IgD-negative memory B cell (primary cell): ENCODE measurements around the gene SMPD3. TPM values are rescaled to one million over a fixed set of nuclear protein-coding genes. Genes with fewer than 3 reads are reported as not detected.
A peak's percentile ranks its signal among the peaks of the same experiment; 100 is the strongest.

Experiments
- H3K27ac Mint-ChIP-seq, 3 donors: one replicate each; pipeline ENCODE4 v1.8.0; 2020 to 2022; ENCODE audit warnings: mild to moderate bottlenecking in 3 of 3, mixed read lengths in 3 of 3, moderate library complexity in 1 of 3
- H3K27me3 Mint-ChIP-seq: one replicate; pipeline ENCODE4 v1.8.0; 2021; ENCODE audit warnings: mixed read lengths
- H3K36me3 Mint-ChIP-seq: one replicate; pipeline ENCODE4 v1.8.0; 2020; ENCODE audit warnings: mild to moderate bottlenecking, mixed read lengths
- H3K4me1 Mint-ChIP-seq, 3 donors: one replicate each; pipeline ENCODE4 v1.8.0; 2020 to 2022; ENCODE audit warnings: mixed read lengths in 3 of 3, mild to moderate bottlenecking in 1 of 3
- H3K4me3 Mint-ChIP-seq, 4 donors: one replicate each; pipeline ENCODE4 v1.8.0; 2020 to 2022; ENCODE audit warnings: mild to moderate bottlenecking in 4 of 4, mixed read lengths in 4 of 4, moderate library complexity in 3 of 4
- H3K9me3 Mint-ChIP-seq, 3 donors: one replicate each; pipeline ENCODE4 v1.8.0; 2020 to 2021; ENCODE audit warnings: mixed read lengths in 3 of 3, mild to moderate bottlenecking in 1 of 3
- polyA plus RNA-seq: library from polyadenylated mRNA; unstranded; fragments of 300-500 nt; fragmentation: Illumina TruSeq; gene quantifications from one replicate; pipeline ENCODE4 v1.2.3, GENCODE V29; 2021

SMPD3 gene
- polyA plus RNA-seq, 1 donor from 2014 or later = 9.7 TPM

DNA sequence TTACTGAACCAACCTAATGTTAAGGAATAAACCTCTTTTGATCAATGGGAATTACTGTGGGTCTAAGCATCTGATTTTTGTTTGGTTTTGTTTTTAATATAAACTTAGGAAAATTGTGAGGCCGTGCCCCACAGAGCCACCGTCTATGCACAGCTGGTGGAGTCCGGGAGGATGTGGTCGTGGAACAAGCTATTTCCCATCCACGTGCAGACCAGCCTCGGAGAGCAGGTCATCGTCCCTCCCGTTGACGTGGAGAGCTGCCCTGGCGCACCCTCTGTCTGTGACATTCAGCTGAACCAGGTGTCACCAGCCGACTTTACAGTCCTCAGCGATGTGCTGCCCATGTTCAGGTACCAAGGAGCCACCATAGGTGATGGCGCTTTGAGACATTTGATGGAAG, 109.1 kb downstream of the SMPD3 start:
- H3K27ac Mint-ChIP-seq = no peak overlapping the region
- peaks cover 6% of the 10 kb centered on the region for H3K36me3 Mint-ChIP-seq
- no peak overlapping the region for H3K4me3 Mint-ChIP-seq
- no peaks in the 10 kb centered on the region for H3K9me3 Mint-ChIP-seq
- peaks cover 0 to 5% (median 3%) of the 10 kb centered on the region in 3 donors for H3K4me1 Mint-ChIP-seq
- no peaks in the 10 kb centered on the region for H3K27me3 Mint-ChIP-seq

DNA sequence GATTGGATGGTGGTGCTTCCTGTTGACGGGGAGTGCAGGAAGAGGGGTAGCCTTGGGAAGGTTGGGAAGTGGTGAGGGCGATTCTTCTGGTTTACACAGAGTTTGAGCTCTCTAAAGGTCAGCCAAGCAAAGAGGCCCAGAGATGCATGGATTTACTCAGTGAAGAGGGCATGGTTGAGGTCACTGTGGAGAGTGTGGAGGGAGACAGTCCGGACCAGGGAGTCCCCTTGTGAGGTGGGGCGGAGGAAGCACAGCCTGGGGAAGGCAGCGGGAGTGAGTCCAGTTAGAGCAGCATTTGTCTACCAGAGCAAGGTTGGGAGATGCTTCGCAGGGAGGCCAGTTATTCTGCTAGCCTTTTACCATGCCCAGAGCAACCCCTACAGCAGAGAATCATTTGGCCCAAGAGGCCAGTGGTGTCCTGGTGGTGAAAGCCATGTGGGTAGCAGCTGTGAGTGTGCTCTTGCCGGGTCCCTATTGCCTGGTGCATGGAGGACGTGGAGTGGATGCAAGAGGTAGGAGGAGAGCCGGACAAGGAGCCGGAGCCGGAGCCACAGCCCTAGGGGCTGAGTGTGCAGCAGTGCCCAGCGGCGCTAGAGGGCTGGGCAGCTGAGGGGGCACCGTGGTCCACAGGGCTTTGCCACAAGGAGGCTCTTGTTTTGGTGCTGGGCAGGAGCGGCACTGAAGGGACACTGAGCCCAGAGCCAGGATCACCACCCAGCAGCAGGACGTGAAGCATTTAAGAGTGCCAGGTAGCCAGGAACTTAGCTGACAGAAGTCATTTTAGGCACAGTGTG, 109.8 kb downstream of the SMPD3 start:
- Mint-ChIP-seq H3K9me3 (no peaks in the 10 kb centered on the region), H3K27ac (no peak overlapping the region), H3K4me1 (peaks cover 0 to 6% (median 6%) of the 10 kb centered on the region in 3 donors), H3K27me3 (no peaks in the 10 kb centered on the region), H3K4me3 (no peak overlapping the region), H3K36me3 (peaks cover 6% of the 10 kb centered on the region)

GRCh38 chr16:68335175-68335574, 113.1 kb downstream of the SMPD3 start:
- H3K9me3 Mint-ChIP-seq = no peaks in the 10 kb centered on the region
- H3K4me3 Mint-ChIP-seq = no peak overlapping the region
- peaks cover 3% of the 10 kb centered on the region for H3K36me3 Mint-ChIP-seq
- H3K27ac Mint-ChIP-seq = peak overlapping the region in 1 of 3 donors; percentile 61
- no peaks in the 10 kb centered on the region for H3K27me3 Mint-ChIP-seq
- H3K4me1 Mint-ChIP-seq = peaks cover 8 to 16% (median 11%) of the 10 kb centered on the region in 3 donors

GRCh38 chr16:68332411-68333121, 115.7 kb downstream of the SMPD3 start:
- H3K4me3 Mint-ChIP-seq = no peak overlapping the region
- H3K4me1 Mint-ChIP-seq = peaks cover 9 to 16% (median 12%) of the 10 kb centered on the region in 3 donors
- no peaks in the 10 kb centered on the region for H3K27me3 Mint-ChIP-seq
- no peaks in the 10 kb centered on the region for H3K9me3 Mint-ChIP-seq
- peak overlapping the region in 1 of 3 donors; percentile 6 for H3K27ac Mint-ChIP-seq
- no peaks in the 10 kb centered on the region for H3K36me3 Mint-ChIP-seq

- Mint-ChIP-seq H3K27ac (peak overlapping the region in 1 of 3 donors; percentile 6), H3K9me3 (no peaks in the 10 kb centered on the region), H3K4me3 (peak overlapping the region in 1 of 4 donors; percentile 45), H3K27me3 (no peaks in the 10 kb centered on the region), H3K4me1 (peaks cover 12 to 16% (median 12%) of the 10 kb centered on the region in 3 donors), H3K36me3 (no peaks in the 10 kb centered on the region)
These were observed 116.4 kb downstream of the SMPD3 start for GRCh38 chr16:68331879-68332410.

DNA sequence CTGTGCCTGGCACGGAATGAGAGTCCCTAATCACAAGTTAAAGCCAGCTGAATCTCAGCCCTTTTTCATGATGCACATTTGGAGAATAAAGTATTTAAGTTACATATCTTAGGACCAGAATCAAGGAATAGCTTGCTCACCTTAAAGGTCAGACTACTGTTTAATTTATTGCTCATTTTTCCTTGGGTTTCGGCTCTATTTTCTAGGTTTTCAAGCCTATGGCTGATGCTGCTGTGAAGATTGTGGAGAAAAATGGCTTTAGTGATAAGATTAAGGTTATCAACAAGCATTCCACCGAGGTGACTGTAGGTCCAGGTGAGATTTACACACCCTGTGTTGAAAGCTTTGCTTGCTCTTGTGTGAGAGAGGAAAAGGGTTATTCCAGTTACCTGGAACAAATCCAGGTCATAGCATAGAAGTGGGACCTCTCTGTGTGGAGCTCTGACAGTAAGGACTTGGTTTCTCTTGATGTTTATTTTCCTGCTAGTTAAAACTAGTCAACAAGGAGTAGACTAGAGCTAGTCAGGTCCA, 119.4 kb downstream of the SMPD3 start:
- H3K27ac Mint-ChIP-seq = no peak overlapping the region
- no peaks in the 10 kb centered on the region for H3K27me3 Mint-ChIP-seq

GRCh38 chr16:68328151-68328859, 120.0 kb downstream of the SMPD3 start:
- Mint-ChIP-seq H3K9me3 (no peaks in the 10 kb centered on the region), H3K4me1 (peaks cover 8 to 12% (median 10%) of the 10 kb centered on the region in 3 donors), H3K4me3 (no peak overlapping the region), H3K36me3 (no peaks in the 10 kb centered on the region), H3K27ac (no peak overlapping the region), H3K27me3 (no peaks in the 10 kb centered on the region)

More for the DNA sequence above, 119.4 kb downstream of the SMPD3 start:
- Mint-ChIP-seq H3K4me1 (peaks cover 8 to 12% (median 10%) of the 10 kb centered on the region in 3 donors), H3K4me3 (no peak overlapping the region), H3K9me3 (no peaks in the 10 kb centered on the region), H3K36me3 (no peaks in the 10 kb centered on the region)

- no peak overlapping the region for H3K27ac Mint-ChIP-seq
- peaks cover 0 to 4% (median 2%) of the 10 kb centered on the region in 3 donors for H3K4me1 Mint-ChIP-seq
- no peaks in the 10 kb centered on the region for H3K27me3 Mint-ChIP-seq
- H3K9me3 Mint-ChIP-seq = no peaks in the 10 kb centered on the region
- H3K36me3 Mint-ChIP-seq = no peaks in the 10 kb centered on the region
- H3K4me3 Mint-ChIP-seq = no peak overlapping the region
These were observed 123.4 kb downstream of the SMPD3 start for GRCh38 chr16:68324780-68325357.

GRCh38 chr16:68324336-68324735, 124.0 kb downstream of the SMPD3 start:
- no peak overlapping the region for H3K27ac Mint-ChIP-seq
- no peaks in the 10 kb centered on the region for H3K27me3 Mint-ChIP-seq
- H3K9me3 Mint-ChIP-seq = no peaks in the 10 kb centered on the region
- no peak overlapping the region for H3K4me3 Mint-ChIP-seq
- H3K36me3 Mint-ChIP-seq = no peaks in the 10 kb centered on the region
- peaks cover 0 to 6% (median 2%) of the 10 kb centered on the region in 3 donors for H3K4me1 Mint-ChIP-seq

GRCh38 chr16:68319185-68319908, 129.0 kb downstream of the SMPD3 start:
- H3K27me3 Mint-ChIP-seq = no peaks in the 10 kb centered on the region
- H3K27ac Mint-ChIP-seq = peak overlapping the region in 1 of 3 donors; percentile 76
- H3K9me3 Mint-ChIP-seq = no peaks in the 10 kb centered on the region
- no peaks in the 10 kb centered on the region for H3K36me3 Mint-ChIP-seq
- peak overlapping the region in 1 of 4 donors; percentile 17 for H3K4me3 Mint-ChIP-seq
- H3K4me1 Mint-ChIP-seq = peaks cover 0 to 9% (median 6%) of the 10 kb centered on the region in 3 donors

DNA sequence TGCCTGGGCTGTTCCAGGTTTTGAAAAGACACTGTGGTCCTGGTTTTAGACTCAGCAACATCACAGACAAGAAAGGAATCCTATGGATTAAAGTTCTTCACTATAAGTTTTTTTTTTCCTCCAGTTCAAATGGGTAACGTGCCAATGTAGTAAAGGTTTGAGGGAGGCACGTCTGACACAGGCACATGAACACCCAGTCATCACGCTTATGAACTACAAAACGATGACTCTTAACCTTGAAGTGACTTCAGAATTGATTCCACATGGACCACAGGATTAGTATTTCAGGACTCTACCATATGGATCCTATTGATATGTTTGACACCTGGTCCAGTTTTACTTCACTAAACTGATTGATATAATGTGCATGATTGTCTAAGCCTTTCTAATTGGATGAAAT, 135.2 kb downstream of the SMPD3 start:
- Mint-ChIP-seq H3K27me3 (no peaks in the 10 kb centered on the region), H3K27ac (no peak overlapping the region), H3K4me3 (peak overlapping the region in 2 of 4 donors; percentile 10 to 84), H3K36me3 (no peaks in the 10 kb centered on the region), H3K9me3 (no peaks in the 10 kb centered on the region), H3K4me1 (peaks cover 26 to 31% (median 29%) of the 10 kb centered on the region in 3 donors)

DNA sequence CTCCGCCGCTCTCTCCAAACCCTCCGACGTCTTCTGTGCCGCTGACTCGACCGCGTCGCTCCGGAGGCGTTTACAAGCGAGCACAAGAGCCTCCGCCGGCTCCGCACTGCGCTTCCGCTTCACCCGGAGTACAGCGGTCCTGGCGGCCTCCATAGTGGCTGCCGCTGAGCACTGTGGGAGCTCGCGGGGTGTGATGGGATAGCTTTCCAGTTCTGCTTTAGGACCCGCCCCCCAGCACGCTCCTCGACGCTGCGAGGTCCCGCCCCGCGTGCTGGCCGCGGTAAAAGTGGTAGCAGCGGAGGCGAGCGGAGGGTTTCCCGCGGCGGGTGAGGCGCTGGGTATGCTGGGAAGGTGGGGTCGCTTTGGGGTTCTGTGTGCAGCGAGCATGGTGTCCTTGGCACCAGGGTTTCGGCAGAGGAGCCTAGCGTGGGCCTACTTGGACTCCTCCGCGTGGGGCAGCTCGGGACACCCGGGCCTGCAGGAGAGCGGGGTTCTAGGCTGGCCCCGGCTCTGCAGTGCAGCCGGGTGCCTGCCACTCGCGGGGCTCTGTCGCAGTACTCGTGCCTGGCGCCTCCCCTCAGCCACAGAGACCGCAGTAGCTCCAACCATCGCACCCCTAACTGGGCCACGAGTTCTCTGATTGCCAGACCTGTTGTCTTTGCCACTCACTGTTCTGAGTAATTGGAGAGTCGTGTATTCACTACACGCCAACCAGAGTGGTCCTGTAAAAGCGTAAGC, 137.4 kb downstream of the SMPD3 start, which contains the start of the genes PRMT7 and SLC7A6OS:
Gene PRMT7 (plus strand): TSS at position 246 of the 738 bp plus-strand sequence. CDS start 4,961 bp downstream, outside the sequence.
Gene SLC7A6OS (minus strand): TSS at position 173 of the 738 bp plus-strand sequence. CDS start 20 bp downstream, at position 153.
- Mint-ChIP-seq H3K4me3 (peak within 1 kb of the TSS; percentile 94 to 99 (median 98)), H3K36me3 (no peaks in the 10 kb centered on the region), H3K27me3 (no peaks in the 10 kb centered on the region), H3K4me1 (peaks cover 26 to 31% (median 30%) of the 10 kb centered on the region in 3 donors), H3K9me3 (no peaks in the 10 kb centered on the region), H3K27ac (peak within 1 kb of the TSS; percentile 57 to 99 (median 95))

DNA sequence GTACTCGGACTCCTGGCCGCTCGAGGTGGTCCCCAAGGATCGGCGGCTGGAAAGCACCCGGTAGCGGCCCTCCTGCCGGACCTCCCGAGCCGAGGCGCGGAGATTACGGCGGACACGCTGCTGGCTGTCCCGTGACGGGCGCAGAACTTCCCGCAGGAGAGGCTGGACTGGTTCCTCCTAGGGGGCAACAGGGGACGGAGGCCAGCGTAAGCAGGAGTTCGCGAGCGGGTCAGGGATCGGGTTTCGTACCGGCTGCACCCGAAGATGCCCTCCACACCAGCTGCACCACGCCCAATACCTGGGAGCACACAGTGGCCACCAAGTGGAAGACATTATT, 137.9 kb downstream of the SMPD3 start:
- Mint-ChIP-seq H3K27me3 (no peaks in the 10 kb centered on the region), H3K9me3 (no peaks in the 10 kb centered on the region), H3K4me1 (peaks cover 26 to 31% (median 30%) of the 10 kb centered on the region in 3 donors), H3K4me3 (peak overlapping the region; percentile 94 to 99 (median 98)), H3K36me3 (no peaks in the 10 kb centered on the region), H3K27ac (peak overlapping the region; percentile 57 to 99 (median 95))
